Prostate gland (tissue), 2 donors: Measurements from ENCODE around the gene KCNH2. TPM values are rescaled to one million over a fixed set of nuclear protein-coding genes. Genes with fewer than 3 reads are reported as not detected.

ENCODE experiments used
- DNase-seq: peaks from one replicate; pipeline ENCODE4 v3.0.0-alpha.2; 2019; ENCODE audit warnings: low spot score
- H3K27ac ChIP-seq, 2 donors: fragments of 200-600 bp; sonication (generic); 2 replicates each; pipeline ENCODE4 v1.5.1; 2017 to 2019
- H3K27me3 ChIP-seq: fragments of 200-600 bp; sonication (generic); replicated peaks from 2 replicates; pipeline ENCODE4 v1.5.1; 2019; ENCODE audit not compliant: insufficient read depth
- H3K36me3 ChIP-seq, 2 donors: fragments of 200-600 bp; sonication (generic); 1 replicate in 1 of 2; 2 replicates in 1 of 2; pipeline versions ENCODE4 v1.5.1 to v1.8.1; 2017 to 2019
- H3K4me1 ChIP-seq: fragments of 200-600 bp; sonication (generic); replicated peaks from 2 replicates; pipeline ENCODE4 v1.5.1; 2019
- H3K4me3 ChIP-seq, 2 donors: fragments of 200-600 bp; sonication (generic); 2 replicates each; pipeline ENCODE4 v1.5.1; 2017 to 2019
- H3K9me3 ChIP-seq: fragments of 200-600 bp; sonication (generic); 2 replicates; pipeline ENCODE4 v1.5.1; 2017
- CTCF ChIP-seq, 4 experiments: fragments of 200-600 bp in 2 of 4; fragments of 450-650 bp in 2 of 4; sonication (generic) in 2 of 4; IDR thresholded peaks; 1 replicate in 3 of 4; 2 replicates in 1 of 4; pipeline ENCODE4 v1.5.1; 2016 to 2019; ENCODE audit warnings: antibody characterized with exemption in 4 of 4, mild to moderate bottlenecking in 2 of 4, moderate library complexity in 2 of 4
- POLR2A ChIP-seq: fragments of 450-650 bp; IDR thresholded peaks from one replicate; pipeline ENCODE4 v1.6.1; 2016; ENCODE audit warnings: antibody characterized with exemption, mild to moderate bottlenecking
- POLR2AphosphoS5 ChIP-seq: sonication (generic); formaldehyde crosslinking; IDR thresholded peaks from one replicate; pipeline ENCODE4 v1.6.1; 2017; ENCODE audit warnings: antibody characterized with exemption
- WGBS: methylation state at CpG from one replicate; pipeline ENCODE4 v1.1.5; 2018; 5-methylcytosine and 5-hydroxymethylcytosine counted together
- intact Hi-C: fragments of 100-400 bp; cut with DNase I; formaldehyde crosslinking; loops from one replicate; pipeline ENCODE4 v1.14.2; 2022
- total RNA-seq, 2 donors: library from RNA; depleted of rRNA; stranded (reverse); fragments of >200 nt; gene quantifications; one replicate each; pipeline ENCODE4 v1.1.0, GENCODE V29; 2016

Gene KCNH2
- total RNA-seq, 2 donors from 2014 or later: 10.1 to 184 TPM

DNA sequence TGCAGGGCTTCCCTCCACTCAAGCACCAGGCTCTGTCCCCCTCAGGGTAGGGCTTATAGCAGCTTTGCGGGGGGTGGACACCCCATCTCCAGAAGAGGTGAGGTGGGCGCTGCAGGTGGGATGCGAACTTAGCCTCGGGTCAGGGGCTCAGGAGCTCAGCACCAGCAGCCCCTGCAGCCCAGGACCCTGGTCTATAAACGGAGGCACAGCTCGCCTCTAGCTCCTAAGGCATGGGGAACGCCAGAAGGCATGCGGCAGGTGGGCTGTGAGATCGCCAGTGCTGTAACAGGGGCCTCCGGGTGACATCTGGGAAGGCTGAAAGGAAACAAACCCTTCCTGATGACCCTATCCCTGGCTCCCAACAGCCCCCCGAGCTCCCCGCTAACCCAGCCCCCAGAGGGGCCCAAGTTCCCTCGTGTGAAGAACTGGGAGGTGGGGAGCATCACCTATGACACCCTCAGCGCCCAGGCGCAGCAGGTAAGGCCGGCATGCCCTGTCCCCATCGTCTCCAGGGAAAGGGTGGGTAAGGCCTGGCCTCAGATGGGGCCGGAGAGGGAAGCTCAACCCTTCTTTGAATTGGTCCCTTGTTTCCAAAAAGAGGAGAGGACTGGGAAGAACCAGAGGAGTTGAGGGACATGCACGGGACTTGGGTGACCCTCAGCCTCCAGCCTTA, 16.9 kb upstream of the KCNH2 start:
- Histone ChIP-seq H3K27me3 (no peaks in the 10 kb centered on the region), H3K9me3 (no peaks in the 10 kb centered on the region), H3K4me3 (no peak overlapping the region), H3K4me1 (no peaks in the 10 kb centered on the region), H3K36me3 (no peaks in the 10 kb centered on the region), H3K27ac (no peak overlapping the region)
- TF ChIP-seq CTCF (IDR thresholded peaks at IDR 0.05) (no peak), POLR2A (no peak)
- intact Hi-C loops: no loop called here
- 66% methylated on average over 19 of the region's 19 CpGs for WGBS
- DNase-seq: no peak

DNA sequence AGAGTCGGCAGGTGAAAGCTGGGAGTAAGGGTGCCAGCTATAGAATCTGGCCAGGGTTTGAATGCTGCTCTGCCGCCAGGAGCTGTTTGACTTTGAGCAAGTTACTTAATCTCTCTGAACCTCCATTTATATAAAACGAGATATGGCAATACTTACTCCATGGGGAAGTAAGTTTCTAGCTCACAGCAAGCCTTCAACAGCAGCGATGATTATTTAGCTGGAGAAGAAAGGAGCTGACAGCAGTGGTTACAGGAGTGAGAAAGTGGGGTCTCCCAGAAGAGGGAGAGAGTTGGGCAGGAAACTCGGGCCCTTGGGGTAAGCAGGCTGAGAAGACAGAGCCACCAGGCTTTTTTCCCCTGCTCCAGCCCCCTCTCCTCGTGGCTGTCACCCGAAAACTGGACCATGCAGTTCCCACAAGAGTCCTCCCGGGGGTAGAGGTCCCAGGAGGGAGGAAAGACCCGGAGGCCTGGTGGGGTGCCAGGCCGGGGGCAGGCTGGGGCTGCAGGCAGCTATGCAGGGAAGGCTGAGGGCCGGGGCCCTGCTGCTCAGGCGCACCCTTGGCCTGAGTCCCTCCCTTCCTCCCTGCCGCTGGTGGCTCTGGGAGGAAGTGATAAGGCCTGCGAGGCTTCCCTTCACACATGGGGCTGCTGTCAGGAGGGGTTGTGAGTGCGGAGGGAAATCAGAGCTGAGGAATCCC, 16.2 kb upstream of the KCNH2 start:
- no peak for DNase-seq

GRCh38 chr7:150993511-150993910, 15.4 kb upstream of the KCNH2 start:
- TF ChIP-seq CTCF (IDR thresholded peaks at IDR 0.05) (no peak), POLR2AphosphoS5 (no peak), POLR2A (no peak)
- DNase-seq: no peak
- WGBS: 88% methylated on average over 14 of the region's 14 CpGs

More for the DNA sequence above, 16.2 kb upstream of the KCNH2 start:
- 56% methylated on average over 15 of the region's 15 CpGs for WGBS
- TF ChIP-seq POLR2AphosphoS5 (no peak), POLR2A (no peak), CTCF (IDR thresholded peaks at IDR 0.05) (no peak)
- no peak overlapping the region for H3K4me3 ChIP-seq
- H3K27me3 ChIP-seq: no peaks in the 10 kb centered on the region
- no peaks in the 10 kb centered on the region for H3K36me3 ChIP-seq
- no peak overlapping the region for H3K27ac ChIP-seq
- intact Hi-C loops: no loop called here
- H3K4me1 ChIP-seq: no peaks in the 10 kb centered on the region
- no peaks in the 10 kb centered on the region for H3K9me3 ChIP-seq

DNA sequence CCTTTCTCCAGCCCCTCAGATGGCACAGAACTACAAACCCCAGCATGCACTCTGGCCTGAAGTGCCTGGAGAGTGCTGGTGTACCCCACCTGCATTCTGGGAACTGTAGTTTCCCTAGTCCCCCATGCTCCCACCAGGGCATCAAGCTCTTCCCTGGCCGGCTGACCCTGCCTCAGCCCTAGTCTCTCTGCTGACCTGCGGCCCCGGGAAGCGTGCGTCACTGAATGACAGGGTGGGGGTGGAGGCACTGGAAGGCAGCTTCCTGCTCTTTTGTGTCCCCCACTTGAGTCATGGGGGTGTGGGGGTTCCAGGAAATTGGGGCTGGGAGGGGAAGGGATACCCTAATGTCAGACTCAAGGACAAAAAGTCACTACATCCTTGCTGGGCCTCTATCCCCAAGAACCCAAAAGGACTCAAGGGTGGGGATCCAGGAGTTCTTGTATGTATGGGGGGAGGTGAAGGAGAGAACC, 14.7 kb upstream of the KCNH2 start:
- no peak for DNase-seq

More at GRCh38 chr7:150993511-150993910, 15.4 kb upstream of the KCNH2 start:
- intact Hi-C loops: no loop called here
- Histone ChIP-seq H3K36me3 (no peaks in the 10 kb centered on the region), H3K4me1 (no peaks in the 10 kb centered on the region), H3K27me3 (no peaks in the 10 kb centered on the region), H3K9me3 (no peaks in the 10 kb centered on the region), H3K27ac (no peak overlapping the region), H3K4me3 (no peak overlapping the region)

More for the DNA sequence above, 14.7 kb upstream of the KCNH2 start:
- H3K9me3 ChIP-seq: no peaks in the 10 kb centered on the region
- H3K4me1 ChIP-seq: no peaks in the 10 kb centered on the region
- intact Hi-C loops: no loop called here
- H3K36me3 ChIP-seq: no peaks in the 10 kb centered on the region
- 38% methylated on average over 5 of the region's 5 CpGs for WGBS
- no peak for TF ChIP-seq CTCF (IDR thresholded peaks at IDR 0.05)
- no peak for TF ChIP-seq POLR2A
- no peak for TF ChIP-seq POLR2AphosphoS5
- H3K27ac ChIP-seq: no peak overlapping the region
- no peak overlapping the region for H3K4me3 ChIP-seq
- H3K27me3 ChIP-seq: no peaks in the 10 kb centered on the region
